ENCODE data around the gene DDX47. TPM values are rescaled to one million over a fixed set of nuclear protein-coding genes. Genes with fewer than 3 reads are reported as not detected.

DDX47 gene
- total and polyA plus RNA-seq, 9 of the 15 experiments (the other 6 are each of a cell fraction or from before 2014, with no cell fraction given), result 39.4 to 186 (median 64.4) TPM

- no peak for TF ChIP-seq ELF4 (CRISPR knock-in tag; IDR thresholded peaks at IDR 0.05)
- TF ChIP-seq PRDM10 (IDR thresholded peaks at IDR 0.05; ENCODE audit: partially characterized antibody), result no peak
- no peak for TF ChIP-seq ATF7 (IDR thresholded peaks at IDR 0.05)
- no peak for TF ChIP-seq ZNF79 (CRISPR knock-in tag; IDR thresholded peaks at IDR 0.05; ENCODE audit: low read depth)
- no peak for TF ChIP-seq ZKSCAN1 (IDR thresholded peaks at IDR 0.05; ENCODE audit: low read depth, low read length)
- no peak for TF ChIP-seq PBX2 (CRISPR knock-in tag; IDR thresholded peaks at IDR 0.05; ENCODE audit: low read depth)
- TF ChIP-seq PBX2 (tag; conservative IDR thresholded peaks at IDR 0.05; ENCODE audit: low read depth), result no peak
Measured at GRCh38 chr12:12872139-12872933, 59.2 kb downstream of the DDX47 start (continued).
